WTC11 (cell line): ENCODE data around the gene WWOX.

Experiments
- CTCF ChIP-seq: fragments of 200-600 bp; IDR thresholded peaks from 2 replicates; pipeline ENCODE4 v1.8.0; 2022; ENCODE audit warnings: antibody characterized with exemption
- FOXP1 ChIP-seq: sonication (generic); formaldehyde crosslinking; IDR thresholded peaks from 2 replicates; pipeline ENCODE4 v1.8.0; 2022; ENCODE audit warnings: missing genetic modification reagents, mild to moderate bottlenecking, moderate library complexity, borderline replicate concordance
- HMGA2 ChIP-seq: fragments of 250-450 bp; sonication (Bioruptor Pico); IDR thresholded peaks from 2 replicates; pipeline ENCODE4 v1.4.0; 2021; ENCODE audit warnings: mild to moderate bottlenecking, moderate library complexity
- JUN ChIP-seq: sonication (generic); formaldehyde crosslinking; IDR thresholded peaks from 2 replicates; pipeline ENCODE4 v1.8.0; 2023; ENCODE audit warnings: mild to moderate bottlenecking, missing genetic modification reagents
- MAX ChIP-seq: sonication (generic); formaldehyde crosslinking; IDR thresholded peaks from 2 replicates; pipeline ENCODE4 v1.8.0; 2022; ENCODE audit warnings: mild to moderate bottlenecking, missing genetic modification reagents
- NR1H2 ChIP-seq: sonication (generic); formaldehyde crosslinking; IDR thresholded peaks from 2 replicates; pipeline ENCODE4 v1.9.0; 2021; ENCODE audit warnings: mild to moderate bottlenecking, moderate library complexity, missing genetic modification reagents
- RELA ChIP-seq: sonication (generic); formaldehyde crosslinking; IDR thresholded peaks from 2 replicates; pipeline ENCODE4 v1.8.1; 2022; ENCODE audit warnings: missing genetic modification reagents, mild to moderate bottlenecking, borderline replicate concordance
- SOX15 ChIP-seq: fragments of 250-450 bp; sonication (Bioruptor Pico); IDR thresholded peaks from 2 replicates; pipeline ENCODE4 v1.9.0; 2021; ENCODE audit warnings: mild to moderate bottlenecking
- USF2 ChIP-seq: sonication (generic); formaldehyde crosslinking; IDR thresholded peaks from 2 replicates; pipeline ENCODE4 v1.8.1; 2023; ENCODE audit warnings: mild to moderate bottlenecking, missing genetic modification reagents, moderate library complexity

GRCh38 chr16:78050734-78051400, 48.6 kb upstream of the WWOX start:
- TF ChIP-seq CTCF, result no peak
- no peak for TF ChIP-seq HMGA2 (CRISPR knock-in tag)
- TF ChIP-seq MAX (CRISPR knock-in tag), result no peak
- TF ChIP-seq RELA, result no peak
- TF ChIP-seq SOX15 (CRISPR knock-in tag), result no peak
- TF ChIP-seq USF2 (CRISPR knock-in tag), result no peak
- TF ChIP-seq JUN (CRISPR knock-in tag), result no peak
- TF ChIP-seq FOXP1, result no peak
- no peak for TF ChIP-seq NR1H2
